ENCODE results near the gene PRRX2.
A peak's percentile ranks its signal among the peaks of the same experiment; 100 is the strongest.

PRRX2 gene

GRCh38 chr9:129708793-129709192 is 43.3 kb downstream of the PRRX2 start:
- DNase-seq (ENCODE audit: low read depth), result no peak

DNA sequence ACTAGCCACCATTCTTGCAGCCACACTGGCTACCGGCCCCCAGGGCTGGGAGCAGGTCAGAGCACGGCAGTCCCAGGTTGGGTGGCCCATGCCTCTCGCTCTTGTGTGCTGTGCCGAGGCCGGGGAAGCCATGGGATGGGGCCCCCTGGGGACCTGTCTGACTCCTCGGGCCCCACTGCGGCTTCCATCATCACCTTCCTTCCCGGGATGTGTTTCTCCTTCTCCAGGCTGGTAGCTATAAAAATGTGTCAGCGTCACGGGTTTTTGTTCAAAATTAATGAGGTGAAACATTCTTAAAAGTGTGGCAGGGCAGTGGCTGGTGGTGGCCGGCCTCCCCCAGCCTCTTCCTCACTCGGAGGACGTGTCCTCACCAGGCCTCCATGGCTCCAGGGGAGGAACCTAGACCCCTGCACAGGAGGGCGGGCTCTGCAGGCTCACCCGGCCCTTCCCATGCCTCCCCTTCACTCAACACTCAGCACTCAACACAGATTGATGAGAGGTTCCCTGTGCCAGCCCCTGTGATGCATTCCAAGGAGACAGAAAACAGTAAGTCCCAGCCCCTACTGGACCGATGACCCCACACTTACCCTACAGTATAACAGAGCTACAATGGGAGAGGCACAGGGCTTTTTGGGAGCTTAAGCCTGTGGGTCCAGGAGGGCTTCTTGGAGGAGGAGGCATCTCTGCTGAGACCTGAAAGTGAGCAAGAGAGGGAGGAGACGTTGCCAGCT is 44.2 kb downstream of the PRRX2 start:
- no peak for DNase-seq (ENCODE audit: low read depth)

DNA sequence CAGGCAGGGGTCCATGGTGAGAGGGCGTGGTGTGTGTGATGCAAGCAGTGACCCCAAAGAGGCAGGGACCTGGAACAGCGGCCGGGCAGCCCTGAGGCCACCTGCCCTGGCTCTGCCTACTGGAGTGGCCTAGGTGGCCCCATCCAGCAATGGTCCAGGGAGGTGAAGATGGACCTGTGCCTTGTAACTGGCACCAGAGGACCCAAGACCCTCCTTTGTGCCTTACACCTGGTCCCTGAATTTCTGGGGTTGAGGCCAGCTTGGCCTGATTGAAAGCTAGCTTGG is 44.7 kb downstream of the PRRX2 start:
- DNase-seq (ENCODE audit: low read depth), result no peak

- DNase-seq (ENCODE audit: low read depth), result no peak
These were observed 47.4 kb downstream of the PRRX2 start for GRCh38 chr9:129712634-129713401.

GRCh38 chr9:129713402-129713679 is 47.9 kb downstream of the PRRX2 start:
- DNase-seq (ENCODE audit: low read depth), result no peak

- no peak for DNase-seq (ENCODE audit: low read depth)
These were observed 49.1 kb downstream of the PRRX2 start for GRCh38 chr9:129714511-129715061.

GRCh38 chr9:129716091-129716490 is 50.6 kb downstream of the PRRX2 start:
- no peak for DNase-seq (ENCODE audit: low read depth)

DNA sequence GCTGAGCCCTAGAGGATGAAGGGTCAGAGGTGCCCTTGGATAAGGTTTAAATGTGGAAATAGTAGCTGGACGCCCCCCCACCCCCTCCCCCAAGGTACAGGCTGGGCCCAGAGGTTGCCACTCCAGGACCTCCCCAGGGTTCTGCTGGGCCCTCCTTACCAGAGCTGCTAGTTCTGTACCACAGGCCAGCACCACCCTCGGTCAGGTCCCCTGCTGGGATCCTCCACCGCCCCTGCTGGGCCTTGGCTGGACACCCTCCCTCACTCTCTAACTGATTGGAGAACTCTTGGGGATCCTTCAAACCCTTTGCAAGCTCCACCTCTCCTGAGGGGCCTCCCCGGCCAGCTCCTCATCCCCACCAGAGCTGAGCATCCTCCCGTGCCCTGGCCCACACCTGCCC is 52.5 kb downstream of the PRRX2 start:
- no peak for DNase-seq (ENCODE audit: low read depth)

DNA sequence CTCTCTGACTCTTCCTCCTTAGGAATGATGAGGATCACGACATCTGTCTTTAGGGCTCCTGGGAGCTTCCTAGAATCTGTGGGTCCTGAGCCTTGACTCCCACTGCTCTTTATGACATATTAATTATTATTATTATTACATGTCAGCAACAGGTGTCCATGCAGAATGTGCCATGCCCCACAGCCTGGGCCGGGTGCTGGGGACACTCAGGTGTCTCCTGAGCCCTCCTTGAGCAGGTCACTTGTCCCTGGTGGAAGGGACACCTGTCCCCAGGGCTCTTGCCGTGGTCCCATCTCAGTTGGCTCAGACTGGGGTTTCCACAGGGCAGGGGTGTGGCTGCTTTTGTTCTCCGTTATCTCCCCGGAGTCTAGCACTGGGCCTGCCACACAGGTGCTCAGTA is 53.2 kb downstream of the PRRX2 start:
- no peak for DNase-seq (ENCODE audit: low read depth)

- no peak for DNase-seq (ENCODE audit: low read depth)
These were observed 53.7 kb downstream of the PRRX2 start for GRCh38 chr9:129719135-129719534.

DNA sequence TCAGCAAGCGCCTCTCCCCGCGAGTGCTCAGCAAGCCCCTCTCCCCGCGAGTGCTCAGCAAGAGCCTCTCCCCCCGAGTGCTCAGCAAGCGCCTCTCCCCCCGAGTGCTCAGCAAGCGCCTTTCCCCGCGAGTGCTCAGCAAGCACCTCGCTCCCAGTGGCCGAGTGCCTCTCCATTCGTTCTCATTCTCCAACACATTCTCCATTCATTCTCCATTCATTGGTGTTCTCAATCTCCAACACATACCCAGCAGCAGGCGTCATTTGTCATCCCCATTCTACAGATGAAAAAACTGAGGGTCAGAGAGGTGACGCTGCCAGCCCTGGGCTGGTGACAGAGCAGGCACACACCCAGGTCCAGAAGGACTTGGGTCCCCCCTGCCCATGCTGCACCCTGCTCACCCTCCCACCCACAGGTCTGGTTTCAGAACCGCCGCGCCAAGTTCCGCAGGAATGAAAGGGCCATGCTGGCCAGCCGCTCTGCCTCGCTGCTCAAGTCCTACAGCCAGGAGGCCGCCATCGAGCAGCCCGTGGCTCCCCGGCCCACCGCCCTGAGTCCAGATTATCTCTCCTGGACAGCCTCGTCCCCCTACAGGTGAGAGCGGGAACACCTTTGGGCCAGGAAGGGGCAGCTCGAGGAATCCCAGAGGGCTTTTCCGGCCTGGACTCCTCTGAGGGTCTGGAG is 54.9 kb downstream of the PRRX2 start:
- DNase-seq (ENCODE audit: low read depth), result no peak

DNA sequence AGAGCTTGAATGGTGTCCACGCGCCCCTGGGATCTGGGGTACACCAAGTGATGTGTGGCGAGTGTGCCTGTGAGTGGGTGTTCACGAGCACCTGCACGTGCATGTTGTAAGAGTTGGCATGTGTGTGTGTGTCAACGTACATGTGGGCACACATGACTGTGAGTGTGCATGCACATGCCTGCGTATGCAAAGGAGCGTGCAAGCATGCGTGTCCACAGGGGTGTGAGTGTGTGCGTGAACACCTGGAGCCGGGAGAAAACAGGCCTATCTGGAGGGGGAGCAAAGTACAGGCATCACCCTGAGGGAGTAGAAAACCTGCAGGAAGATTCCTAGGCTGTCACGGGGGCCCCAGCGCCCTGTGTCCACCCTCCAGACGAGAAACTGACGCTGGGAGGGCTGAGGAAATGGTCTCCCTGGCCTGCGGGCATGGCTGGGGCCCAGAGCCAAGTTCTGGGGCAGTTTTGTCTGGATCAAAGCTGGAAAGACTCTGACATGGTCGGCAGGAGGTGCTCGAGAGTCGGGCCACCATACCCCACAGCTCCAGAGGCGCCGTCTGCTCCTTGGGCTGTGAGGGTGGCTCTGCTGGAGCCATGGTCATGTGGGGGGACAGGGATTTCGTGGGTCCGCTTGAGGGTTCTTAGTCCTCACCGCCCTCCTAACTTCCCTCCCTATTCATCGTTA is 55.6 kb downstream of the PRRX2 start:
- DNase-seq (ENCODE audit: low read depth), result no peak

DNA sequence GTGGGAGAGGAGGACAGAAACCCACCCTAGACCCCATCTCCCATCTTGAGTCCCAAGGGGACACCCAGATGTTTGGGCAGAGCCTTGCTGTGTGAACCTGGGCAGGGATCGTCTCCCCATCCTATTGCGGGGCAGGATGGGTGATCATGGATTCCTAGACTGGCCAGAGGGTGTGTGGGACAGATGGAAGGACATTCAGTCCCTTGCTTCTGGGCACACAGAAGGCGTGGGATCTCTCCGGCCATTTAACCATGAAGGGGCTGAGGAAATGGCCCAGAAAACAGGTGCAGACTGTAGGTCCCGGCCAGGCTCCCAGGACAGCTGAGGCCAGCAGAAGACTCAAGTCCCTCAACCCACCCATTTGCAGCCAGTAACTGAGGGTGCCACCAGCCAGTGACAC is 57.5 kb downstream of the PRRX2 start:
- no peak for DNase-seq (ENCODE audit: low read depth)

- DNase-seq (ENCODE audit: low read depth), result no peak
These were observed 59.2 kb downstream of the PRRX2 start for GRCh38 chr9:129724456-129725190.

DNA sequence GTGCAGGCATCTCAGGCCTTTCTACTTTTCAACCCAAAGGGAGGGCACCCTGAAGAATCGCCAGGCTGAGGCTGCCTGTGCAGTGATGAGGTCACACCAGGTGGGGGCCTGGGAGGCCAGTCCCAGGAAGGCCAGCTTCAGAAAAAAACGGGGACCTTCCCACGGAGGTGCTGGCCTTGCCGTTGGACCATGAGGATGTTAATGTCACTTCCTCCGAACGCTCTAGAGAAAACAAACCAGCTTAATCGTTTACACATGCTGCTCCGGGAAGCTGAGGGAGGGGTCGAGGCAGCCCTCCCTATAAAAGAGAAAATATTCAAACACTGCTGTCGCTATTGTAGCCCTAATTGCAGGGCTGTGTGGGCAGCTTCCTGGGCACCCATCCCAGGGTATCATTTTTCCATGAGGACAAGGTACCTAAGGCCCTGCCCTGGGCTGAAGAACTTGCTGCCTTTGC is 60.4 kb downstream of the PRRX2 start:
- DNase-seq (ENCODE audit: low read depth), result no peak

- peak; percentile 29 for DNase-seq (ENCODE audit: low read depth)
These were observed 61.1 kb downstream of the PRRX2 start for GRCh38 chr9:129726322-129727160.

DNA sequence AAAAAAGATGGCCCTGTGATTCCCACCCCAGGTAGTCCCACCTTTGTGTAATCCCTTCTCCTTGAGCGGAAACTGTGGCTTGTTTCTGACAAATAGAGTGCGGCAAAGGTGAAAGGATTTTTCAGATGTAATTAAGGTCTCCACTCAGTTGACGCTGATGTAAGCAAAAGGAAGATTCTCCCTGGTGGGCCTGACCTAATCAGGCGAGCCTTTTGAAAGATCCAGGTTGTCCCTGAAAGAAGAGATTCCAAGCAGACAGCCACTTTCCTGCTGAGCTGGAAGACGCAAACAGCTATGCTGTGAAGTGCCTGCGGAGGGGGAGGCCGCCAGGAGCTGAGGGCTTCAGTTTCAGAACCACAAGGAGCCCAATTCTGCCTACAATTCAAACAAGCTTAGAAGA is 63.3 kb downstream of the PRRX2 start:
- no peak for DNase-seq (ENCODE audit: low read depth)

- DNase-seq (ENCODE audit: low read depth), result no peak
These were observed 66.1 kb downstream of the PRRX2 start for GRCh38 chr9:129731477-129732085.

- DNase-seq (ENCODE audit: low read depth), result no peak
These were observed 66.7 kb downstream of the PRRX2 start for GRCh38 chr9:129732100-129732499.

GRCh38 chr9:129732946-129733631 is 67.6 kb downstream of the PRRX2 start:
- DNase-seq (ENCODE audit: low read depth), result no peak

All from HS-27A (cell line).